K562 (cell line): ENCODE data around the gene MRGPRF. TPM values are rescaled to one million over a fixed set of nuclear protein-coding genes. Genes with fewer than 3 reads are reported as not detected.
A peak's percentile ranks its signal among the peaks of the same experiment; 100 is the strongest.

Source experiments
- AFF4 ChIP-seq: sonication (generic); formaldehyde crosslinking; IDR thresholded peaks from 2 replicates; pipeline ENCODE4 v1.8.0; 2023; ENCODE audit warnings: mild to moderate bottlenecking, missing genetic modification reagents
- ARID2 ChIP-seq: fragments of 450-650 bp; IDR thresholded peaks from 2 replicates; pipeline ENCODE4 v1.6.1; 2017; ENCODE audit warnings: antibody characterized with exemption, mild to moderate bottlenecking
- BDP1 ChIP-seq: IDR thresholded peaks from 3 replicates; pipeline ENCODE4 v1.6.1; 2011; ENCODE audit not compliant: insufficient read length, insufficient read depth
- DEAF1 ChIP-seq: fragments of 450-650 bp; formaldehyde crosslinking; IDR thresholded peaks from 2 replicates; pipeline ENCODE4 v1.4.0; 2020; ENCODE audit warnings: mild to moderate bottlenecking, moderate library complexity
- ETV5 ChIP-seq: sonication (generic); formaldehyde crosslinking; IDR thresholded peaks from 2 replicates; pipeline ENCODE4 v1.4.0; 2020; ENCODE audit warnings: low read depth, mild to moderate bottlenecking, missing genetic modification reagents
- ETV6 ChIP-seq, 3 experiments: fragments of 150-350 bp in 1 of 3; sonication (generic) in 1 of 3; formaldehyde crosslinking in 1 of 3; IDR thresholded peaks; 2 replicates each; pipeline versions ENCODE4 v1.6.1 to v1.8.0; 2014 to 2022; ENCODE audit warnings: borderline replicate concordance in 2 of 3, low read depth in 2 of 3, antibody characterized with exemption in 1 of 3, low read length in 1 of 3, mild to moderate bottlenecking in 1 of 3, missing genetic modification reagents in 1 of 3
- MAFF ChIP-seq: IDR thresholded peaks from 2 replicates; pipeline ENCODE4 v1.6.1; 2012; ENCODE audit warnings: low read length, improper control_type of control experiment
- MYC ChIP-seq, 2 experiments: fragments of 250-450 bp in 1 of 2; sonication (Bioruptor Pico) in 1 of 2; IDR thresholded peaks; 2 replicates each; pipeline versions ENCODE4 v1.5.1 to v1.6.1; 2012 to 2021; ENCODE audit warnings: low read depth in 2 of 2, borderline replicate concordance in 1 of 2, improper control_type of control experiment in 1 of 2, low read length in 1 of 2, mild to moderate bottlenecking in 1 of 2, moderate library complexity in 1 of 2
- NR2C2 ChIP-seq, 2 experiments: fragments of 200-800 bp in 1 of 2; sonication (Bioruptor generic) in 1 of 2; sonication (generic) in 1 of 2; formaldehyde crosslinking in 1 of 2; IDR thresholded peaks; 2 replicates each; pipeline versions ENCODE4 v1.6.1 to v1.8.0; 2016 to 2022; ENCODE audit warnings: mild to moderate bottlenecking in 1 of 2, missing compliant biosample characterization in 1 of 2, missing genetic modification characterization in 1 of 2, missing genetic modification reagents in 1 of 2
- PCBP2 ChIP-seq: fragments of 200-400 bp; formaldehyde crosslinking; IDR thresholded peaks from 2 replicates; pipeline ENCODE4 v1.6.1; 2018; ENCODE audit warnings: low read length, low read depth, mild to moderate bottlenecking, moderate library complexity; ENCODE audit not compliant: poor library complexity, severe bottlenecking
- SNIP1 ChIP-seq: fragments of 450-650 bp; IDR thresholded peaks from 2 replicates; pipeline ENCODE4 v1.7.1; 2017; ENCODE audit warnings: low read depth, mild to moderate bottlenecking
- SRSF9 ChIP-seq: fragments of 200-400 bp; formaldehyde crosslinking; IDR thresholded peaks from 2 replicates; pipeline ENCODE4 v1.6.1; 2017; ENCODE audit warnings: low read depth, low read length, borderline replicate concordance
- TAF9B ChIP-seq: fragments of 450-650 bp; IDR thresholded peaks from 2 replicates; pipeline ENCODE4 v1.6.1; 2018; ENCODE audit warnings: mild to moderate bottlenecking; ENCODE audit not compliant: partially characterized antibody
- VEZF1 ChIP-seq: fragments of 200-800 bp; sonication (Bioruptor generic); IDR thresholded peaks from 2 replicates; pipeline ENCODE4 v1.6.1; 2017; ENCODE audit warnings: missing genetic modification characterization, missing compliant biosample characterization
- ZNF143 ChIP-seq: sonication (generic); formaldehyde crosslinking; IDR thresholded peaks from 2 replicates; pipeline ENCODE4 v1.9.0; 2022; ENCODE audit warnings: mild to moderate bottlenecking, missing genetic modification reagents
- ZNF445 ChIP-seq: fragments of 250-450 bp; sonication (Bioruptor Pico); IDR thresholded peaks from 2 replicates; pipeline ENCODE4 v1.4.0; 2020; ENCODE audit warnings: low read depth, mild to moderate bottlenecking, moderate library complexity
- ZNF75A ChIP-seq: fragments of 450-650 bp; formaldehyde crosslinking; IDR thresholded peaks from 2 replicates; pipeline ENCODE4 v1.4.0; 2020; ENCODE audit warnings: mild to moderate bottlenecking
- polyA plus RNA-seq, 8 experiments: library from polyadenylated mRNA; depleted of rRNA in 4 of 8; stranded (reverse) in 5 of 8; unstranded in 3 of 8; fragments of >200 nt; fragmentation: Nextera tagmentation in 2 of 8; fragmentation: Illumina TruSeq in 1 of 8; extraction: Ambion mirVana in 2 of 8; extraction: Trizol in 1 of 8; gene quantifications; 2 replicates each; pipeline versions ENCODE4 v1.2.1 to v1.2.3, GENCODE V29; 2011 to 2014; ENCODE audit warnings: inconsistent platforms in 1 of 8, missing spikeins in 1 of 8
- total RNA-seq, 7 experiments: library from RNA; depleted of rRNA in 6 of 7; stranded (reverse); fragments of >200 nt in 6 of 7; fragmentation: Illumina TruSeq in 2 of 7; extraction: Trizol in 2 of 7; gene quantifications; 2 replicates each; pipeline versions ENCODE4 v1.2.1 to v1.2.3, GENCODE V29; 2011 to 2021; ENCODE audit warnings: low replicate concordance in 1 of 7
- TF ChIP-seq, protein P1 (sequence below), 2 experiments: IDR thresholded peaks; 2 replicates each; pipeline ENCODE4 v1.6.1; 2011; ENCODE audit warnings: borderline replicate concordance in 1 of 2, control low read depth in 1 of 2, low read depth in 1 of 2, low read length in 1 of 2, mild to moderate bottlenecking in 1 of 2, mixed read lengths in 1 of 2, moderate library complexity in 1 of 2; ENCODE audit not compliant: insufficient read depth in 1 of 2, insufficient read length in 1 of 2, poor library complexity in 1 of 2, severe bottlenecking in 1 of 2; ENCODE audit errors: extremely low read depth in 1 of 2

The MRGPRF gene
- total and polyA plus RNA-seq, 9 of the 15 experiments (the other 6 are each of a cell fraction or from before 2014, with no cell fraction given) = not detected

DNA sequence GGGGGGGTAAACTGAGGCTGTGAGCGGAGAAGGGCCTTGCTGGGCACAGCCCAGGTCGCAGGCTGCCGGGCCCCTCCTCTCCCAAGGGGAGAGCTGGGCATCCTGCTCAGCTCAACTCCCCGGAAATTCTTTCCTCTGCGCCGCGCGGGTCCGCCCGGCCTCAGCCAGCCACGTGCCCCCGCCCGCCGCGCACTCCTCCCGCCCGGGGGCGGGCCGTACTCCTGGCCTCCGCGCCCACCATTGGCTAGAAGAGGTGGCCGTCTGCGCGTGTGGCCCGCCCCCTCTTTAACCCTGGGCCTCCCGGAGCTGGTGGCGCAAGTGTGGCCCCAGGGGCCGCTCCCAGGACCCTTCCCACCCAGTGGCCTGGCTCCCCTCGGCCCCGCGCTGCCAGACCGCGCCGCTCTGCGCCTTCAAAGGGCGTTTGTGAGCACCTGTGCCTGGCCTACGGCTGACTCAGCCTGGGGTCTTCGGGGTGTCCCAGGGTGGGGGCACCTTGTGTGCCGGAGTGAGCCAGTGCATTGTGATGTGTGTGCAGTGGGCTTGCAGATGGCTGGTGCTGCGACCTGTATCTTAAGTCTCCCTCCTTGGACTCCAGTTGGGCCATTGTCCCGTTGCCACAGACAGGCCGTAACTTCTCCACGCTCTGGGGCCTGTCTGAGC is 2.0 kb downstream of the MRGPRF start (continued):
- TF ChIP-seq ETV6 (IDR thresholded peaks at IDR 0.05; ENCODE audit: borderline replicate concordance in 1 of 2, low read depth in 2 of 2, low read length in 1 of 2) (no peak), ETV6 (CRISPR knock-in tag; IDR thresholded peaks at IDR 0.05; ENCODE audit: borderline replicate concordance) (no peak), DEAF1 (no peak), PCBP2 (no peak), VEZF1 (CRISPR knock-in tag) (peak; percentile 65), ZNF75A (CRISPR knock-in tag) (no peak), TAF9B (no peak), SNIP1 (no peak), ARID2 (no peak), AFF4 (CRISPR knock-in tag) (no peak), ZNF445 (CRISPR knock-in tag) (no peak), MYC (IDR thresholded peaks at IDR 0.05; ENCODE audit: low read depth, low read length) (peak; percentile 69), MYC (CRISPR knock-in tag; IDR thresholded peaks at IDR 0.05; ENCODE audit: borderline replicate concordance, low read depth) (no peak), NR2C2 (CRISPR knock-in tag; IDR thresholded peaks at IDR 0.05) (no peak), NR2C2 (tag; IDR thresholded peaks at IDR 0.05) (no peak), ETV5 (CRISPR knock-in tag) (no peak), ZNF143 (CRISPR knock-in tag) (no peak), MAFF (no peak), BDP1 (no peak), SRSF9 (no peak)
- TF ChIP-seq, protein P1, sequence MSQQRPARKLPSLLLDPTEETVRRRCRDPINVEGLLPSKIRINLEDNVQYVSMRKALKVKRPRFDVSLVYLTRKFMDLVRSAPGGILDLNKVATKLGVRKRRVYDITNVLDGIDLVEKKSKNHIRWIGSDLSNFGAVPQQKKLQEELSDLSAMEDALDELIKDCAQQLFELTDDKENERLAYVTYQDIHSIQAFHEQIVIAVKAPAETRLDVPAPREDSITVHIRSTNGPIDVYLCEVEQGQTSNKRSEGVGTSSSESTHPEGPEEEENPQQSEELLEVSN (IDR thresholded peaks at IDR 0.05; ENCODE audit: borderline replicate concordance in 1 of 2, extremely low read depth in 1 of 2, insufficient read depth in 1 of 2, insufficient read length in 1 of 2, low read depth in 1 of 2, low read length in 1 of 2, poor library complexity in 1 of 2, severe bottlenecking in 1 of 2) = peak; percentile 85 to 99
